Esophagus squamous epithelium (tissue), 4 donors: ENCODE data around the gene NME7.

Experiments
- POLR2A ChIP-seq, 4 donors: fragments of 450-650 bp; IDR thresholded peaks; one replicate each; pipeline ENCODE4 v1.6.1; 2017; ENCODE audit warnings: antibody characterized with exemption in 4 of 4, mild to moderate bottlenecking in 4 of 4, moderate library complexity in 3 of 4
- TF ChIP-seq, protein P1 (sequence below), 6 experiments: fragments of 450-650 bp in 4 of 6; fragments of 200-600 bp in 2 of 6; sonication (generic) in 2 of 6; IDR thresholded peaks; one replicate each; pipeline ENCODE4 v1.5.1; 2016 to 2019; ENCODE audit warnings: antibody characterized with exemption in 6 of 6, mild to moderate bottlenecking in 4 of 6, moderate library complexity in 4 of 6

GRCh38 chr1:169263059-169263458 is 104.5 kb downstream of the NME7 start:
- TF ChIP-seq, protein P1, sequence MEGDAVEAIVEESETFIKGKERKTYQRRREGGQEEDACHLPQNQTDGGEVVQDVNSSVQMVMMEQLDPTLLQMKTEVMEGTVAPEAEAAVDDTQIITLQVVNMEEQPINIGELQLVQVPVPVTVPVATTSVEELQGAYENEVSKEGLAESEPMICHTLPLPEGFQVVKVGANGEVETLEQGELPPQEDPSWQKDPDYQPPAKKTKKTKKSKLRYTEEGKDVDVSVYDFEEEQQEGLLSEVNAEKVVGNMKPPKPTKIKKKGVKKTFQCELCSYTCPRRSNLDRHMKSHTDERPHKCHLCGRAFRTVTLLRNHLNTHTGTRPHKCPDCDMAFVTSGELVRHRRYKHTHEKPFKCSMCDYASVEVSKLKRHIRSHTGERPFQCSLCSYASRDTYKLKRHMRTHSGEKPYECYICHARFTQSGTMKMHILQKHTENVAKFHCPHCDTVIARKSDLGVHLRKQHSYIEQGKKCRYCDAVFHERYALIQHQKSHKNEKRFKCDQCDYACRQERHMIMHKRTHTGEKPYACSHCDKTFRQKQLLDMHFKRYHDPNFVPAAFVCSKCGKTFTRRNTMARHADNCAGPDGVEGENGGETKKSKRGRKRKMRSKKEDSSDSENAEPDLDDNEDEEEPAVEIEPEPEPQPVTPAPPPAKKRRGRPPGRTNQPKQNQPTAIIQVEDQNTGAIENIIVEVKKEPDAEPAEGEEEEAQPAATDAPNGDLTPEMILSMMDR (IDR thresholded peaks at IDR 0.05), result no peak
- no peak for TF ChIP-seq POLR2A (IDR thresholded peaks at IDR 0.05)
